Sigmoid colon (tissue), 7 donors: ENCODE measurements around the gene TMEM63A. TPM values are rescaled to one million over a fixed set of nuclear protein-coding genes. Genes with fewer than 3 reads are reported as not detected.

Experiments
- DNase-seq: peaks from one replicate; pipeline ENCODE4 v3.0.0-alpha.2; 2019
- H3K27ac ChIP-seq, 4 donors: fragments of 200-600 bp; sonication (generic); one replicate each; pipeline ENCODE4 v1.5.1; 2016 to 2019; ENCODE audit warnings: mild to moderate bottlenecking in 1 of 4
- H3K27me3 ChIP-seq, 3 donors: fragments of 200-600 bp; sonication (generic); one replicate each; pipeline ENCODE4 v1.5.1; 2019; ENCODE audit warnings: mild to moderate bottlenecking in 1 of 3
- H3K36me3 ChIP-seq, 4 donors: fragments of 200-600 bp; sonication (generic); one replicate each; pipeline ENCODE4 v1.5.1; 2016 to 2019
- H3K4me1 ChIP-seq, 4 donors: fragments of 200-600 bp; sonication (generic); one replicate each; pipeline ENCODE4 v1.5.1; 2017 to 2019
- H3K4me3 ChIP-seq, 4 donors: fragments of 200-600 bp; sonication (generic); one replicate each; pipeline ENCODE4 v1.5.1; 2017 to 2019; ENCODE audit warnings: mild to moderate bottlenecking in 2 of 4, moderate library complexity in 1 of 4
- H3K9me3 ChIP-seq, 4 donors: fragments of 200-600 bp in 3 of 4; sonication (generic) in 3 of 4; one replicate each; pipeline versions ENCODE4 v1.5.1 to v1.6.1; 2013 to 2019
- CTCF ChIP-seq, 4 experiments: fragments of 450-650 bp in 3 of 4; fragments of 200-600 bp in 1 of 4; IDR thresholded peaks; one replicate each; pipeline ENCODE4 v1.5.1; 2016 to 2019; ENCODE audit warnings: antibody characterized with exemption in 4 of 4, mild to moderate bottlenecking in 3 of 4, moderate library complexity in 2 of 4
- EP300 ChIP-seq, 4 donors: sonication (generic); formaldehyde crosslinking; IDR thresholded peaks; one replicate each; pipeline ENCODE4 v1.6.1; 2017; ENCODE audit warnings: antibody characterized with exemption in 4 of 4
- POLR2A ChIP-seq, 2 donors: fragments of 450-650 bp; IDR thresholded peaks; one replicate each; pipeline ENCODE4 v1.6.1; 2016; ENCODE audit warnings: antibody characterized with exemption in 2 of 2, mild to moderate bottlenecking in 2 of 2, moderate library complexity in 2 of 2
- POLR2AphosphoS5 ChIP-seq, 4 donors: sonication (generic); formaldehyde crosslinking; IDR thresholded peaks; one replicate each; pipeline ENCODE4 v1.6.1; 2017; ENCODE audit warnings: antibody characterized with exemption in 4 of 4
- WGBS, 2 donors: extraction: QIAGEN DNeasy Blood & Tissue Kit; methylation state at CpG; one replicate each; pipeline ENCODE4 v1.1.7; 2013; 5-methylcytosine and 5-hydroxymethylcytosine counted together
- intact Hi-C: fragments of 100-400 bp; cut with DNase I; formaldehyde crosslinking; loops from one replicate; pipeline ENCODE4 v1.15.1; 2023
- polyA plus RNA-seq, 3 donors: library from polyadenylated mRNA; stranded (reverse); fragments of 200-250 nt; gene quantifications; one replicate each; pipeline ENCODE4 v1.2.3, GENCODE V29; 2013
- total RNA-seq, 4 donors: library from RNA; depleted of rRNA; stranded (reverse); fragments of >200 nt; gene quantifications; one replicate each; pipeline ENCODE4 v1.1.0, GENCODE V29; 2016
- donor health status: healthy with polysubstance abuse.
- donor health status: Bipolar disorder and iron deficiency.
- donor health status: healthy.

Gene TMEM63A
- total and polyA plus RNA-seq, 7 donors: 3.0 to 103 (median 35.9) TPM

GRCh38 chr1:225852413-225853124 lies 29.6 kb downstream of the TMEM63A start:
- Histone ChIP-seq H3K36me3 (peaks cover 0 to 89% (median 36%) of the 10 kb centered on the region in 4 donors), H3K27ac (no peak overlapping the region), H3K4me3 (no peak overlapping the region), H3K27me3 (no peaks in the 10 kb centered on the region), H3K9me3 (no peaks in the 10 kb centered on the region), H3K4me1 (peaks cover 0 to 4% (median 2%) of the 10 kb centered on the region in 4 donors)
- DNase-seq: no peak
- 90 to 93% methylated on average over 13 of the region's 13 CpGs for WGBS, 2 donors
- intact Hi-C loops: no loop called here
- TF ChIP-seq POLR2AphosphoS5 (IDR thresholded peaks at IDR 0.05) (no peak), CTCF (IDR thresholded peaks at IDR 0.05) (no peak), EP300 (IDR thresholded peaks at IDR 0.05) (no peak), POLR2A (IDR thresholded peaks at IDR 0.05) (no peak)

GRCh38 chr1:225851805-225852204 lies 30.4 kb downstream of the TMEM63A start:
- 38 to 58% methylated on average over 4 of the region's 4 CpGs for WGBS, 2 donors
- H3K27me3 ChIP-seq: no peaks in the 10 kb centered on the region
- no peak overlapping the region for H3K27ac ChIP-seq
- no peak for DNase-seq
- peaks cover 0 to 89% (median 35%) of the 10 kb centered on the region in 4 donors for H3K36me3 ChIP-seq
- no peak overlapping the region for H3K4me3 ChIP-seq
- TF ChIP-seq POLR2AphosphoS5 (IDR thresholded peaks at IDR 0.05) (no peak), POLR2A (IDR thresholded peaks at IDR 0.05) (no peak), CTCF (IDR thresholded peaks at IDR 0.05) (no peak), EP300 (IDR thresholded peaks at IDR 0.05) (no peak)
- intact Hi-C loops: no loop called here
- H3K9me3 ChIP-seq: no peaks in the 10 kb centered on the region
- peaks cover 0 to 4% (median 2%) of the 10 kb centered on the region in 4 donors for H3K4me1 ChIP-seq

DNA sequence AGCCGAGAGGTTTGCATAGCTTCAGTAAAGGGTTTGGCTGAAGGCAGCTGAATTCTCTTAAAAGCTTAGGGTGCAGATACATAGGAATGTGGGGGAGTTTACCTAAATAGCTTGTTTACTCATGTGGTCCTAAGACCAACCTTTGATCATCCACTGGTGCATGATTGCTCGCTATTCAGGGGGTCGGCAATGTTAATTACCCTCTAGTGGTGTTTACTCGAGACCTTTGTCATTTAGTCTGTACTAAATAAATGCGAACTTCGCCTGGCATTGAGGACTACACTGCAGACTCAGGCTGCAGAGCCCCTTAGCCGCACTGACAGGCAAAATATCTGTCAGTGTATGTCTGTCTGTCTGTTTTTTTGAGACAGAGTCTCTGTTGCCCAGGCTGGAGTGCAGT lies 31.8 kb downstream of the TMEM63A start:
- no peak for TF ChIP-seq CTCF (IDR thresholded peaks at IDR 0.05)
- no peak for TF ChIP-seq POLR2A (IDR thresholded peaks at IDR 0.05)
- TF ChIP-seq EP300 (IDR thresholded peaks at IDR 0.05): no peak
- TF ChIP-seq POLR2AphosphoS5 (IDR thresholded peaks at IDR 0.05): no peak
- intact Hi-C loops: no loop called here
- Histone ChIP-seq H3K36me3 (peaks cover 0 to 84% (median 38%) of the 10 kb centered on the region in 4 donors), H3K27ac (no peak overlapping the region), H3K27me3 (no peaks in the 10 kb centered on the region), H3K4me1 (peaks cover 0 to 11% (median 8%) of the 10 kb centered on the region in 4 donors), H3K4me3 (no peak overlapping the region), H3K9me3 (no peaks in the 10 kb centered on the region)
- DNase-seq: no peak
- WGBS, 2 donors: 86 to 92% methylated on average over 7 of the region's 7 CpGs

- H3K9me3 ChIP-seq: no peaks in the 10 kb centered on the region
- no peak for DNase-seq
- intact Hi-C loops: no loop called here
- TF ChIP-seq CTCF (IDR thresholded peaks at IDR 0.05): no peak
- TF ChIP-seq POLR2A (IDR thresholded peaks at IDR 0.05): no peak
- TF ChIP-seq EP300 (IDR thresholded peaks at IDR 0.05): no peak
- TF ChIP-seq POLR2AphosphoS5 (IDR thresholded peaks at IDR 0.05): no peak
- WGBS, 2 donors: 50 to 63% methylated on average over 7 of the region's 7 CpGs
- no peaks in the 10 kb centered on the region for H3K27me3 ChIP-seq
- H3K4me3 ChIP-seq: no peak overlapping the region
- no peak overlapping the region for H3K27ac ChIP-seq
- H3K4me1 ChIP-seq: peaks cover 0 to 15% (median 13%) of the 10 kb centered on the region in 4 donors
- peaks cover 0 to 83% (median 38%) of the 10 kb centered on the region in 4 donors for H3K36me3 ChIP-seq
Observed at GRCh38 chr1:225849925-225850324, 32.3 kb downstream of the TMEM63A start.
